Amniotic epithelial cell (primary cell): ENCODE results near the gene LVRN.

Experiments used
- DNase-seq: peaks from one replicate; pipeline ENCODE4 v3.0.0-alpha.2; 2010; ENCODE audit warnings: low read depth

The LVRN gene

GRCh38 chr5:116025866-116026265 lies 63.6 kb downstream of the LVRN start:
- no peak for DNase-seq

- peak; percentile 85 for DNase-seq
Measured at GRCh38 chr5:116032094-116032517, 69.8 kb downstream of the LVRN start, which contains the start of gene ARL14EPL. TSS of gene ARL14EPL (plus strand) at chr5:116032472. CDS start at chr5:116051466, 18,994 bp downstream.

- no peak for DNase-seq
Measured at GRCh38 chr5:116032991-116033390, 70.7 kb downstream of the LVRN start.

GRCh38 chr5:116035123-116035522 lies 72.8 kb downstream of the LVRN start:
- peak; percentile 32 for DNase-seq

GRCh38 chr5:116037236-116037822 lies 75.1 kb downstream of the LVRN start:
- no peak for DNase-seq

- DNase-seq: no peak
Measured at GRCh38 chr5:116038817-116039216, 76.5 kb downstream of the LVRN start.

GRCh38 chr5:116042375-116042774 lies 80.1 kb downstream of the LVRN start:
- no peak for DNase-seq

- no peak for DNase-seq
Measured at GRCh38 chr5:116044073-116044472, 81.8 kb downstream of the LVRN start.

- DNase-seq: no peak
Measured at GRCh38 chr5:116045821-116046220, 83.5 kb downstream of the LVRN start.

- DNase-seq: no peak
Measured at GRCh38 chr5:116046261-116046660, 84.0 kb downstream of the LVRN start.

GRCh38 chr5:116046823-116047222 lies 84.5 kb downstream of the LVRN start:
- no peak for DNase-seq

- DNase-seq: no peak
Measured at GRCh38 chr5:116058346-116058936, 96.2 kb downstream of the LVRN start.

GRCh38 chr5:116062352-116062751 lies 100.1 kb downstream of the LVRN start:
- DNase-seq: no peak

GRCh38 chr5:116063950-116064349 lies 101.7 kb downstream of the LVRN start:
- no peak for DNase-seq

GRCh38 chr5:116068028-116068632 lies 105.9 kb downstream of the LVRN start:
- peak; percentile 53 for DNase-seq

- no peak for DNase-seq
Measured at GRCh38 chr5:116071211-116071610, 108.9 kb downstream of the LVRN start.

- peak; percentile 57 for DNase-seq
Measured at GRCh38 chr5:116075191-116075831, 113.0 kb downstream of the LVRN start.

- DNase-seq: no peak
Measured at GRCh38 chr5:116076496-116076895, 114.2 kb downstream of the LVRN start.
